CD4-positive, alpha-beta memory T cell (primary cell): ENCODE data around the gene NPFF. TPM values are rescaled to one million over a fixed set of nuclear protein-coding genes. Genes with fewer than 3 reads are reported as not detected.
A peak's percentile ranks its signal among the peaks of the same experiment; 100 is the strongest.

Experiments used
- CTCF ChIA-PET: fragments of 350-600 bp; sonication (Branson Sonifier 250); formaldehyde crosslinking; loops from one replicate; lab custom pipeline; 2021; ENCODE audit warnings: inconsistent platforms; ENCODE audit not compliant: partially characterized antibody; lab: Charles Lee
- POLR2A ChIA-PET: fragments of 350-600 bp; sonication (Branson Sonifier 250); formaldehyde crosslinking; loops from one replicate; lab custom pipeline; 2021; ENCODE audit not compliant: partially characterized antibody; lab: Charles Lee
- DNase-seq, 5 donors: peaks; one replicate each; pipeline versions ENCODE4 v3.0.0 to v3.0.0-alpha.2; 2020 to 2022; ENCODE audit warnings: mixed read lengths in 1 of 5
- H3K27ac ChIP-seq: one replicate; pipeline ENCODE4 v1.7.0; 2013; ENCODE audit warnings: low read depth, low read length
- H3K27me3 ChIP-seq: 2 replicates; pipeline ENCODE4 v1.7.0; 2013; ENCODE audit warnings: mild to moderate bottlenecking, low read length, moderate library complexity; ENCODE audit not compliant: insufficient read depth
- H3K36me3 ChIP-seq: 2 replicates; pipeline ENCODE4 v1.7.0; 2013; ENCODE audit warnings: mild to moderate bottlenecking, low read length, moderate library complexity; ENCODE audit not compliant: insufficient read depth
- H3K4me1 ChIP-seq: 2 replicates; pipeline ENCODE4 v1.7.0; 2013; ENCODE audit warnings: mild to moderate bottlenecking, low read length, moderate library complexity; ENCODE audit not compliant: insufficient read depth
- H3K4me3 ChIP-seq, 2 donors: one replicate each; pipeline ENCODE4 v1.7.0; 2013; ENCODE audit warnings: low read length in 2 of 2, mild to moderate bottlenecking in 1 of 2
- H3K9me3 ChIP-seq, 2 donors: one replicate each; pipeline ENCODE4 v1.7.0; 2013; ENCODE audit warnings: low read length in 2 of 2, control low read depth in 1 of 2; ENCODE audit not compliant: control insufficient read depth in 1 of 2
- H3K27ac Mint-ChIP-seq, 7 donors: one replicate each; pipeline ENCODE4 v1.8.0; 2020 to 2021; ENCODE audit warnings: mixed read lengths in 7 of 7, mild to moderate bottlenecking in 6 of 7, inconsistent platforms in 3 of 7, moderate library complexity in 3 of 7
- H3K27me3 Mint-ChIP-seq, 2 donors: one replicate each; pipeline ENCODE4 v1.8.0; 2020 to 2021; ENCODE audit warnings: mixed read lengths in 2 of 2
- H3K36me3 Mint-ChIP-seq, 2 donors: one replicate each; pipeline ENCODE4 v1.8.0; 2020 to 2021; ENCODE audit warnings: mixed read lengths in 2 of 2, inconsistent platforms in 1 of 2, mild to moderate bottlenecking in 1 of 2
- H3K4me1 Mint-ChIP-seq, 4 donors: one replicate each; pipeline ENCODE4 v1.8.0; 2020 to 2021; ENCODE audit warnings: mixed read lengths in 4 of 4, mild to moderate bottlenecking in 1 of 4
- H3K4me3 Mint-ChIP-seq, 8 donors: one replicate each; pipeline ENCODE4 v1.8.0; 2020 to 2021; ENCODE audit warnings: mixed read lengths in 8 of 8, mild to moderate bottlenecking in 7 of 8, moderate library complexity in 6 of 8, inconsistent platforms in 3 of 8
- H3K9me3 Mint-ChIP-seq, 8 donors: one replicate each; pipeline ENCODE4 v1.8.0; 2020 to 2021; ENCODE audit warnings: mixed read lengths in 8 of 8, mild to moderate bottlenecking in 5 of 8, inconsistent platforms in 3 of 8, moderate library complexity in 1 of 8
- intact Hi-C: fragments of 100-400 bp; cut with micrococcal nuclease; formaldehyde crosslinking; loops from one replicate; pipeline ENCODE4 v1.15.1; 2023
- polyA plus RNA-seq, 2 donors: library from polyadenylated mRNA; unstranded; fragments of 300-500 nt; fragmentation: Illumina TruSeq; gene quantifications; one replicate each; pipeline ENCODE4 v1.2.3, GENCODE V29; 2021
- total RNA-seq, 2 experiments: library from RNA; stranded (reverse); gene quantifications; one replicate each; pipeline ENCODE4 v1.2.3, GENCODE V29; 2021

The NPFF gene
- total and polyA plus RNA-seq, 4 experiments from 2014 or later: not detected

- CTCF ChIA-PET: interaction anchor here (1.0 to 1.3 kb wide), 2 partner anchors 37 to 162 kb away, joined by 3 to 4 read pairs; no protein-coding TSS in a partner anchor
- intact Hi-C loops: no loop called here
- H3K27me3 Mint-ChIP-seq: no peaks in the 10 kb centered on the region
- H3K4me3 ChIP-seq: no peak overlapping the region
- no peaks in the 10 kb centered on the region for H3K4me1 Mint-ChIP-seq
- no peaks in the 10 kb centered on the region for H3K9me3 ChIP-seq
- H3K4me3 Mint-ChIP-seq: no peak overlapping the region
- peaks cover 22 to 60% of the 10 kb centered on the region in 2 donors for H3K36me3 Mint-ChIP-seq
- no peaks in the 10 kb centered on the region for H3K27me3 ChIP-seq
- DNase-seq: no peak
- H3K4me1 ChIP-seq: no peaks in the 10 kb centered on the region
- H3K27ac ChIP-seq: no peak overlapping the region
- peaks cover 49% of the 10 kb centered on the region for H3K36me3 ChIP-seq
- H3K9me3 Mint-ChIP-seq: no peaks in the 10 kb centered on the region
- POLR2A ChIA-PET: no interaction called here
- H3K27ac Mint-ChIP-seq: peak overlapping the region in 3 of 7 donors; percentile 29 to 54 (median 36)
Measured at GRCh38 chr12:53514628-53515290, 7.5 kb upstream of the NPFF start.

- intact Hi-C loops: no loop called here
- POLR2A ChIA-PET: no interaction called here
- Mint-ChIP-seq H3K4me1 (peaks cover 0 to 4% (median under 1%) of the 10 kb centered on the region in 4 donors), H3K27ac (peak overlapping the region in 6 of 7 donors; percentile 27 to 79 (median 38)), H3K27me3 (no peaks in the 10 kb centered on the region), H3K9me3 (no peaks in the 10 kb centered on the region), H3K4me3 (peak overlapping the region in 1 of 8 donors; percentile 37), H3K36me3 (peaks cover 22 to 54% of the 10 kb centered on the region in 2 donors)
- Histone ChIP-seq H3K27ac (no peak overlapping the region), H3K4me3 (no peak overlapping the region), H3K9me3 (no peaks in the 10 kb centered on the region), H3K4me1 (peaks cover 3% of the 10 kb centered on the region), H3K27me3 (no peaks in the 10 kb centered on the region), H3K36me3 (peaks cover 49% of the 10 kb centered on the region)
- no peak for DNase-seq
- CTCF ChIA-PET: interaction anchor here (1.0 to 7.1 kb wide), 3 partner anchors 37 to 161 kb away, joined by 3 to 93 read pairs (median 3); no protein-coding TSS in a partner anchor
Measured at GRCh38 chr12:53513712-53514410, 6.6 kb upstream of the NPFF start.

GRCh38 chr12:53510181-53510812 is 3.0 kb upstream of the NPFF start:
- Mint-ChIP-seq H3K27ac (peak overlapping the region in 2 of 7 donors; percentile 4 to 48), H3K27me3 (no peaks in the 10 kb centered on the region), H3K4me1 (peaks cover 4 to 13% (median 5%) of the 10 kb centered on the region in 4 donors), H3K36me3 (peaks cover 15 to 53% of the 10 kb centered on the region in 2 donors), H3K4me3 (no peak overlapping the region), H3K9me3 (no peaks in the 10 kb centered on the region)
- Histone ChIP-seq H3K27me3 (no peaks in the 10 kb centered on the region), H3K27ac (no peak overlapping the region), H3K9me3 (no peaks in the 10 kb centered on the region), H3K4me3 (no peak overlapping the region), H3K36me3 (peaks cover 19% of the 10 kb centered on the region), H3K4me1 (peaks cover 10% of the 10 kb centered on the region)
- ChIA-PET CTCF (interaction anchor here (0.7 to 7.1 kb wide), 13 partner anchors 9 to 187 kb away, joined by 3 to 93 read pairs (median 13); partner anchors contain the start of genes AMHR2 and TARBP2), POLR2A (interaction anchor here (0.9 to 3.4 kb wide), 4 partner anchors 11 to 304 kb away, joined by 3 to 36 read pairs (median 4); partner anchors contain the start of genes MAP3K12, PRR13 and TARBP2)
- intact Hi-C loops: no loop called here
- DNase-seq: no peak

GRCh38 chr12:53508534-53509170 is 1.4 kb upstream of the NPFF start:
- CTCF ChIA-PET: interaction anchor here (0.6 to 7.1 kb wide), 43 partner anchors 8 to 455 kb away, joined by 3 to 93 read pairs (median 5); partner anchors contain the start of genes AAAS, AMHR2, PFDN5 and PRR13
- Histone ChIP-seq H3K27me3 (no peaks in the 10 kb centered on the region), H3K9me3 (no peaks in the 10 kb centered on the region), H3K4me3 (no peak overlapping the region), H3K27ac (peak overlapping the region; percentile 16), H3K4me1 (peaks cover 10% of the 10 kb centered on the region), H3K36me3 (peaks cover 6% of the 10 kb centered on the region)
- peaks cover 0 to under 1% (median 0%) of the 10 kb centered on the region in 8 donors for H3K9me3 Mint-ChIP-seq
- H3K36me3 Mint-ChIP-seq: peaks cover 5 to 48% of the 10 kb centered on the region in 2 donors
- POLR2A ChIA-PET: interaction anchor here (0.6 to 3.4 kb wide), 15 partner anchors 9 to 429 kb away, joined by 3 to 36 read pairs (median 4); partner anchors contain the start of genes MAP3K12, PRR13, SPRYD3 and TARBP2
- peak overlapping the region; percentile 14 to 70 (median 47) for H3K27ac Mint-ChIP-seq
- intact Hi-C loops: loop anchor here (1.0 to 2.0 kb wide), 5 partner anchors 32 to 184 kb away; partner anchors contain the start of gene PRR13
- no peaks in the 10 kb centered on the region for H3K27me3 Mint-ChIP-seq
- H3K4me3 Mint-ChIP-seq: peak overlapping the region in 1 of 8 donors; percentile 2
- H3K4me1 Mint-ChIP-seq: peaks cover 5 to 16% (median 8%) of the 10 kb centered on the region in 4 donors
- DNase-seq: peak; percentile 69 to 78 (median 75)

- Histone ChIP-seq H3K4me1 (peaks cover 10% of the 10 kb centered on the region), H3K9me3 (no peaks in the 10 kb centered on the region), H3K36me3 (no peaks in the 10 kb centered on the region), H3K4me3 (no peak overlapping the region), H3K27ac (no peak overlapping the region), H3K27me3 (no peaks in the 10 kb centered on the region)
- Mint-ChIP-seq H3K27me3 (no peaks in the 10 kb centered on the region), H3K9me3 (peaks cover 0 to 4% (median 0%) of the 10 kb centered on the region in 8 donors), H3K36me3 (peaks cover 3 to 39% of the 10 kb centered on the region in 2 donors), H3K4me3 (no peak overlapping the region), H3K27ac (no peak overlapping the region), H3K4me1 (peaks cover 5 to 21% (median 8%) of the 10 kb centered on the region in 4 donors)
- no peak for DNase-seq
- intact Hi-C loops: no loop called here
- POLR2A ChIA-PET: interaction anchor here (1.6 to 2.0 kb wide), 2 partner anchors 31 to 66 kb away, joined by 5 to 12 read pairs; partner anchors contain the start of gene PRR13
- CTCF ChIA-PET: interaction anchor here (0.6 to 7.1 kb wide), 10 partner anchors 28 to 184 kb away, joined by 3 to 93 read pairs (median 15); partner anchors contain the start of gene AMHR2
Measured at GRCh38 chr12:53507603-53507885, 260 bp upstream of the NPFF start.

GRCh38 chr12:53506450-53506785 is 866 bp downstream of the NPFF start:
- H3K36me3 ChIP-seq: no peaks in the 10 kb centered on the region
- ChIA-PET POLR2A (no interaction called here), CTCF (interaction anchor here (1.0 kb wide), 1 partner anchor 125 kb away, joined by 3 read pairs; no protein-coding TSS in a partner anchor)
- H3K4me3 ChIP-seq: no peak overlapping the region
- Mint-ChIP-seq H3K27me3 (no peaks in the 10 kb centered on the region), H3K36me3 (peaks cover 3 to 28% of the 10 kb centered on the region in 2 donors), H3K4me3 (no peak overlapping the region), H3K27ac (no peak overlapping the region), H3K9me3 (peaks cover 0 to 4% (median 0%) of the 10 kb centered on the region in 8 donors), H3K4me1 (peaks cover 8 to 32% (median 15%) of the 10 kb centered on the region in 4 donors)
- no peaks in the 10 kb centered on the region for H3K27me3 ChIP-seq
- intact Hi-C loops: no loop called here
- H3K27ac ChIP-seq: no peak overlapping the region
- H3K4me1 ChIP-seq: peaks cover 20% of the 10 kb centered on the region
- no peaks in the 10 kb centered on the region for H3K9me3 ChIP-seq
- DNase-seq: no peak
